Stimulated activated CD4-positive, alpha-beta T cell treated with anti-CD3 and anti-CD28 coated beads, TNF-alpha, amount 100 ng/mL, for 24 hours (primary cell): ENCODE measurements around the gene C10orf90.
A peak's percentile ranks its signal among the peaks of the same experiment; 100 is the strongest.

Experiments used
- DNase-seq, 3 experiments: peaks; one replicate each; pipeline ENCODE4 v3.0.0-alpha.2; 2020; ENCODE audit warnings: low read depth in 3 of 3

C10orf90 gene

GRCh38 chr10:126632705-126633104 lies 37.8 kb downstream of the C10orf90 start:
- no peak for DNase-seq

- DNase-seq, result no peak
Measured at GRCh38 chr10:126629925-126630624, 40.4 kb downstream of the C10orf90 start.

- no peak for DNase-seq
Measured at GRCh38 chr10:126628746-126629145, 41.7 kb downstream of the C10orf90 start.

- no peak for DNase-seq
Measured at GRCh38 chr10:126621846-126622245, 48.6 kb downstream of the C10orf90 start.

GRCh38 chr10:126618466-126618865 lies 52.0 kb downstream of the C10orf90 start:
- no peak for DNase-seq

- no peak for DNase-seq
Measured at GRCh38 chr10:126617733-126618132, 52.8 kb downstream of the C10orf90 start.

DNA sequence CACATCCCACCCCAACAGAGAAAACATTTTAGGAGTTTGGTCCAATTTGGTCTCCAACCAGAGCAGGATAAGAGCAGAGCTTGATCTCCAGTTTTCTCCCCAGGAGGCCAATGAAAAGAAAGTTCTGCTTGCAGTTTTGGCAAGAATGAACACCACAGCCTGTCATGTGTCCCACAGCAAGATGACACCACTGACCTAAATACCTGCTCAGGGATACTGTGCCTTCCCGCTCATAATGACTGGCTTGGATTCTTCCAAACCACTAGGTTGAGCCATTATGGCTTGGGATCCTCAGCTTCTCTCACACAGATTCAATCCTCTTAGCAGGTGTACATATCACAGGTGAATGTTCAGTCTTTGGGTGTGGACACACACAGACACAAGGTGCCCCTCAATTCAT lies 53.3 kb downstream of the C10orf90 start:
- DNase-seq, result no peak

DNA sequence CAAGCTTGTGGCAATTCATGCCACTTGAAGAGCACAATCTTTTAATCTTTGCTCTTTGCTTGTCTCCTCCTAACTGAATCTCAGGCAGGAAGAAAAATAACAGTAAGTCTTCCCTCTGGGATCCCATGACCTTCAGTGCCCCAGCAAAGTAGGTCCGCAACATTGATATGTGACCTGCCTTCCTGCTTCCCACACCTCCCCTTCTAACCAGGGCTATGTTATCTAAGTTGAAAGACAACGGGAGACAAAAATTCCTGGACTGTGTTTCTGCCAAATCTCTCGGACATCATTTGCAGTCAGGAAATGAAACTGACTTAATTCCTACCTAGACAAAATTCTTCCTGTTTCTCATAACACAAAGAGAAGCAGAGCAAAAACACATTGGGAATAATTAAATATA lies 53.8 kb downstream of the C10orf90 start:
- no peak for DNase-seq

DNA sequence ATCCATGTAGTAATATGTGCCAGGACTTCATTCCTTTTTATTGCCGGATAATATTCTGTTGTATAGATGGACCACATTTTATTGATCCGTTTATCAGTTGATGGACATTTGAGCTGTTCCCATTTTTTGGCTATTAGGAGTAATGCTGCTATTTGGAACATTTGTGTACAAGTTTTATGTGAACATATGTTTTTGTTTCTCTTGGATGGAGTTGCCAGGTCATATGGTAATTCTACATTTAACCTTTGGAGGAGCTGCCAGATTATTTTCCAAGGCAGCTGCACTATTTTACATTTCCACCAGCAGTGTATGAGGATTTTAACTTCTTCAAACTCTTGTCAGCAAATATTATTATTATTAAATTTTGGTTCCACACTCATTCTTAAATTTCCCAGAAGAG lies 59.2 kb downstream of the C10orf90 start:
- no peak for DNase-seq

GRCh38 chr10:126609566-126609965 lies 60.9 kb downstream of the C10orf90 start:
- DNase-seq, result no peak

DNA sequence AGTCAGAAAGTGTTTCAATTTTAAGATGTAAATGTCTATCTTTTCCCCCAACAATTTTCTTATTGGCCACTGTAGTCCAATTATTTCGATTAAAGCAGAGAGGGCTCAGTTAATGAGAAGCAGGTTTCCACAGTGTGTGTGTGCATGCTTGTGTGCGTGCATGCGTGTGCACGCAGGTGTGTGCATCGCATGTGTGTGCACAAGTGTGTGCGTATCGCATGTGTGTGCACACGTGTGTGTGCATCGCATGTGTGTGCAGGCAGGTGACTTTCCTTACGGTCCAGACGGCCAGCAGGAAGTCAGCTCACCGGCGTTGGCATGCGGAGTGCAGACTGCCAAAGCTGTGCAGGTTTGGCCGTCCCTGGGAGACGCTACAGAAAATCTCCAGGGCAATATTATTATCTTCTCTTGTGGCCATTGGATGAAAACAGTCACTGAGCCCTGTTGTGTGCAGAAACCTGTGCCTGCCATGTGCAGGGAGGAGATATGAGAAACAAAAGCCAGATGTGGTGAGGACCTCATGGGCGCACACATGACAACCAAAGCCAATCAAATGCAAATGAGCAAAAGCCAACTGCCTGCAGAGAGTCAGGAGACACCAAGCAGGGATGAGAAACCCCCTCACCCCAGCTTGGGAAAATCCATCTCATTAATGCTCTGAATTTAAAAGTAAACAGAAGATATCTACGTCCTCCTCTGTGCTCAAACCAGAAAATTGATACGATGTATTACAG lies 70.4 kb downstream of the C10orf90 start:
- no peak for DNase-seq

DNA sequence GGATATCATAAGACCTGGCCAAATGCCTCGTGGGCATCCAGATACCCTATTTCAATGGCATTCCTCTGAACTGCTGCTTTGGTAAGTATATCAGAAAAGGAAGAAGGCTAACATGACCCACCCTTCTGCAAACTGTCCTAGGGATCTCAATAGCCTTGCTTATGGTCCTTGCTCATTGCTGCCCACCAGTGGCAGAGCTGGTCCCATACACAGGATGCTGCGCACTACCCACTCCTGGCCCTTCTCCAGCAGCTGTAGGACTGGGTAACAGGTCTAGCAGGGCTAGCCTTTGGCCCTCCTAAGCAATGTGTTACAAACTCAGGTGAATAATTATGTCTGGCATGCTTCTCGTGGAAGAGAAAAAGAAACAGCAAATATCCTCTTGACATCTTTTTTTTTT lies 72.5 kb downstream of the C10orf90 start:
- peak in 1 of 3 experiments; percentile 11 for DNase-seq

DNA sequence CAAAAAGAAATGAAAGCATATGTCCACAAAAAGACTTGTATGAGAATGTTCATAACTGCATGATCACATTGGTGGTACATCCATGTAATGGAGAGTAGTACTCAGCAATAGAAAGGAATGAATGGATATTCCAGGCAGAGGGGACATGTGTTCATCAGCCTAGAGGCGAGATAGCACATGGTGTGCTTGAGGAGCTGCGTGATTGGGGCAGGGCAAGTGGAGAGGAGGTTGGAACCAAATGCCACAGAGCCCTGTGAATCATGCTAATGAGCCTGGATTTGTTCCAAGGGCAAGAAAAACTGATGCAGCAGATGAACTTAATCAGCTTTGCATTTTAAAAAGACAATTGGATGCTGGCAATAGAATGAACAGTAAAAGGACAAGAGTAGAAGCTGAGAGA lies 73.3 kb downstream of the C10orf90 start:
- no peak for DNase-seq

GRCh38 chr10:126596472-126597016 lies 73.9 kb downstream of the C10orf90 start:
- no peak for DNase-seq

- no peak for DNase-seq
Measured at GRCh38 chr10:126595160-126595559, 75.3 kb downstream of the C10orf90 start.

- DNase-seq, result no peak
Measured at GRCh38 chr10:126593968-126594701, 76.4 kb downstream of the C10orf90 start.

DNA sequence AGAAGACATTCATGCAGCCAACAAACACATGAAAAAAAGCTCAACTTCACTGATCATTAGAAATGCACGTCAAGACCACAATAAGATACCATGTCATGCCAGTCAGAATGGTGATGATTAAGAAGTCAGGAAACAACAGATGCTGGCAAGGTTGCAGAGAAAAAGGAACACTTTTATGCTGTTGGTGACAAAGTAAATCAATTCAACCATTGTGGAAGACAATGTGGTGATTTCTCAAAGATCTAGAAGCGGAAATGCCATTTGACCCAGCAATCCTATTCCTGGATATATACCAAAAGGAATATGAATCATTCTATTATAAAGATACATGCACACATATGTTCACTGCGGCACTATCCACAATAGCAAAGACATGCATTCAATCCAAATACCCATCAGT lies 77.6 kb downstream of the C10orf90 start:
- no peak for DNase-seq

DNA sequence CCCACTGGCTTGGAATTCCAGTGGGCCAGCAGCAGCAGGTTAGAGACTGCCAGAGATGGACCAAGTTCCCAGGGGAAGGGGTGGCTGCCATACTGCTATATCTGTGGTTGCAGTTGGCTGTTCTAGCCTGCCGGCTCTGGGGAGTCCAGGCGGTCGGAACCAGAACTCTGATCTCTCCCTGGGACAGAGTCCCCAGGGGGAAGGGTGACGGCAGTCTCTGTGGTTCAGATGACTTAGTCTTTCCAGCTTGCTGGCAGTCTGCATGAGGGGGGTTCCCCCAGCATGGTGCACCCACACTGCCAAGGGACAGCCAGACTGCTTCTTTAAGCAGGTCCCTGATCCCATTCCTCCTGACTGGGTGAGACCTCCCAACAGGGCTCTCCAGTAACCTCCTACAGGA lies 82.5 kb downstream of the C10orf90 start:
- no peak for DNase-seq

DNA sequence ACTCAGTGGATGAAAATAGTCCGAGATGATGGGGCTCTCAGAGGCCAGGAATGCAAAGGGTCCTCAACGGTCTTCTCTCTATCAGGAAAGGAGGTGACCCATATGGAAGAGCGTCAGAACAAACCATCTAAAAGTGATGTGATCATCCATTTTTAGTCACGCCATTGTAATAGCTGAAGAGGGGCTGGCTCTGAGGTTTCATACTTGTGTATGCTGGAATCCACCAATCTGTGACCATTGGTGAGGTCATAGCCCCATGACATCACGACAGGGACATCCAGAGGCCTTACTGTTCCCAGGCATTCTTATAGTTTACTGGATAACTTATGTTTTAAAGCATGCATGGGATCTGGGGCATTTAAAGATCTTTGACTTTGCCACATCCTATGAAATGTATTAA lies 83.6 kb downstream of the C10orf90 start:
- DNase-seq, result no peak

- no peak for DNase-seq
Measured at GRCh38 chr10:126586128-126586527, 84.4 kb downstream of the C10orf90 start.

- DNase-seq, result no peak
Measured at GRCh38 chr10:126585249-126586017, 85.1 kb downstream of the C10orf90 start.

DNA sequence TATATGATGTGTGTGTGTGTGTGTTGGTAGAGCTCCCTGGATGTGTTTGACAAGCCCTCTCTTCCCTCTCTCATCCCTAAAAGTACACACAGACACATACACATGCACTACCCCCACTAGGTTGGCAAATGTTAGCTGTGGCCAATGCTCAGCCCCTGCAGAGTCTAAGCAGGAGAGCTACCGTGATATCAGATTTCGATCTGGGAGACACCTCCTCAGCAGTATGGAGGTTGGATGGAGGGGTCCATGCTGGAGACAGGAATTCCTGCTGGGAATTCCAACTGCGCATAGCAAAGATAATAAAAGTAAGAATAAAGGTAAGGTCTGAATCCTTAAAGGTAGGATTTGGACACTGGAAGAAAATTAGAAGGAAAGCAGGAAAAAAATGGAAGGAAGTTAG lies 85.7 kb downstream of the C10orf90 start:
- no peak for DNase-seq
